GM12892 (cell line): ENCODE results near the gene SLC27A6. TPM values are rescaled to one million over a fixed set of nuclear protein-coding genes. Genes with fewer than 3 reads are reported as not detected.
"Not testable (repeated sequence)": the region's sequence is repeated elsewhere in the genome, so short reads cannot be mapped to it uniquely, and the experiment has no call there.

ENCODE experiments used
- DNase-seq: peaks from one replicate; pipeline ENCODE4 v3.0.0; 2011; ENCODE audit not compliant: insufficient read length
- FAIRE-seq: peaks from 2 replicates; lab custom pipeline; 2011; peaks lifted over from hg19 to GRCh38; lab: Jason Lieb, UNC
- POLR2A ChIP-seq: IDR thresholded peaks from 2 replicates; pipeline ENCODE4 v1.6.1; 2011; ENCODE audit warnings: low read depth, low read length, control low read depth
- POLR2AphosphoS5 ChIP-seq: IDR thresholded peaks from 2 replicates; pipeline ENCODE4 v1.6.1; 2011; ENCODE audit warnings: low read depth, low read length, control low read depth
- TAF1 ChIP-seq: IDR thresholded peaks from 2 replicates; pipeline ENCODE4 v1.6.1; 2011; ENCODE audit warnings: low read depth, mild to moderate bottlenecking, control low read depth, low read length, borderline replicate concordance
- polyA plus RNA-seq: library from polyadenylated mRNA; unstranded; fragments of >200 nt; gene quantifications from one replicate; pipeline ENCODE4 v1.2.1, GENCODE V29; 2012; ENCODE audit warnings: missing spikeins, inconsistent platforms; ENCODE audit not compliant: missing spikeins

Gene SLC27A6, protein sequence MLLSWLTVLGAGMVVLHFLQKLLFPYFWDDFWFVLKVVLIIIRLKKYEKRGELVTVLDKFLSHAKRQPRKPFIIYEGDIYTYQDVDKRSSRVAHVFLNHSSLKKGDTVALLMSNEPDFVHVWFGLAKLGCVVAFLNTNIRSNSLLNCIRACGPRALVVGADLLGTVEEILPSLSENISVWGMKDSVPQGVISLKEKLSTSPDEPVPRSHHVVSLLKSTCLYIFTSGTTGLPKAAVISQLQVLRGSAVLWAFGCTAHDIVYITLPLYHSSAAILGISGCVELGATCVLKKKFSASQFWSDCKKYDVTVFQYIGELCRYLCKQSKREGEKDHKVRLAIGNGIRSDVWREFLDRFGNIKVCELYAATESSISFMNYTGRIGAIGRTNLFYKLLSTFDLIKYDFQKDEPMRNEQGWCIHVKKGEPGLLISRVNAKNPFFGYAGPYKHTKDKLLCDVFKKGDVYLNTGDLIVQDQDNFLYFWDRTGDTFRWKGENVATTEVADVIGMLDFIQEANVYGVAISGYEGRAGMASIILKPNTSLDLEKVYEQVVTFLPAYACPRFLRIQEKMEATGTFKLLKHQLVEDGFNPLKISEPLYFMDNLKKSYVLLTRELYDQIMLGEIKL
- polyA plus RNA-seq, result not detected

DNA sequence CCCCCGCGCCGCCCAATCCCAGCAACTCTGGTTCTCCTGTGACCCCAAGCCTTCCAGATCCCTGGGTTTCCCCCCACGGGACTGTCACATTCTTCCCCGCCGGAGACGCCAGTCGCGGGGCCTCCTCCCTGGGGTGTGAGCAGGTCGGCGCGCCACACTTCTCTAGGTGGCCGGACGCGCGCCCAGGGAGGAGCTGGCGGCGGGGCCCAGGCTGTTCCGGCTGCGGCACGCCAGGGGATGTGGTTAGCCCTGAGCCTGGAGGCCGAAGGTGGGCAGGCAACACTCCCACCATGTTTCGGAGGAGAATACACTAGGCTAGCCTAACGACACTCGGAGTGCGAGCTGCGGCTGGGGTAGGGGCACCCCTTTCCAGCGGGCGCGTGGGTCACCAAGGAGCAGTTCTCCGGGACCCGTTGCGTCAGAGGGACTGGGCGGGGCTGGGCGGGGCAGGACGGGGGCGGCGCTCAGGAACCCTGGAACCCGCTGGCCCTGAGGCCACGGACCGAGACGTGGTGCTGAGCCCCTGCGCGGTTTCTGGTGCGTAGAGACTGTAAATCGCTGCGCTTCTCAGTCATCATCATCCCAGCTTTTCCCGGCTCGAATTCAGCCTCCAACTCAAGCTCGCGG is at the start of gene SLC27A6:
Gene SLC27A6, plus strand, starts transcription at position 478 of the 627 bp plus-strand sequence. CDS start 650 bp downstream, outside the sequence.
- TF ChIP-seq TAF1, result no peak
- TF ChIP-seq POLR2A, result no peak
- TF ChIP-seq POLR2AphosphoS5, result no peak
- FAIRE-seq (no peak), DNase-seq (no peak)

DNA sequence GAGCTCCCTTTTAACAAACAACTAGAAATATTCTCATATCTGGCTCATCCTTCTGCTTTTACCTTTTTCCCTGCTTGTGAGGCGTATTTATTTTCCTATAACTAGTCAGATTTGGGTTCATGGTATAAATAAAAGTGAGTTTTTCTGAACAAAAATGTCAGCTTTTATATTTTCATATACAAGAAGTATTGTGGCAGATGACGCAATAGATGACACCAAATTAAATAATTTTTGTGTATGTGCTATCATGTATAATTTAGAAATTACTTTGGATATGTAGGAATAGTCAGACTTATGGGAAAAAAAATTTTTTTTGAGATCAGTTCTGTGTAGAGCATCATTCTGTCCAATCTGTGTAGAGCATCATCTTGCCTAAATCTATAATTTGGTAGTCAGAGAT is 45.7 kb upstream of the SLC27A6 start:
- DNase-seq (no peak), FAIRE-seq (no peak)
- no peak for TF ChIP-seq TAF1
- TF ChIP-seq POLR2AphosphoS5, result no peak
- no peak for TF ChIP-seq POLR2A

DNA sequence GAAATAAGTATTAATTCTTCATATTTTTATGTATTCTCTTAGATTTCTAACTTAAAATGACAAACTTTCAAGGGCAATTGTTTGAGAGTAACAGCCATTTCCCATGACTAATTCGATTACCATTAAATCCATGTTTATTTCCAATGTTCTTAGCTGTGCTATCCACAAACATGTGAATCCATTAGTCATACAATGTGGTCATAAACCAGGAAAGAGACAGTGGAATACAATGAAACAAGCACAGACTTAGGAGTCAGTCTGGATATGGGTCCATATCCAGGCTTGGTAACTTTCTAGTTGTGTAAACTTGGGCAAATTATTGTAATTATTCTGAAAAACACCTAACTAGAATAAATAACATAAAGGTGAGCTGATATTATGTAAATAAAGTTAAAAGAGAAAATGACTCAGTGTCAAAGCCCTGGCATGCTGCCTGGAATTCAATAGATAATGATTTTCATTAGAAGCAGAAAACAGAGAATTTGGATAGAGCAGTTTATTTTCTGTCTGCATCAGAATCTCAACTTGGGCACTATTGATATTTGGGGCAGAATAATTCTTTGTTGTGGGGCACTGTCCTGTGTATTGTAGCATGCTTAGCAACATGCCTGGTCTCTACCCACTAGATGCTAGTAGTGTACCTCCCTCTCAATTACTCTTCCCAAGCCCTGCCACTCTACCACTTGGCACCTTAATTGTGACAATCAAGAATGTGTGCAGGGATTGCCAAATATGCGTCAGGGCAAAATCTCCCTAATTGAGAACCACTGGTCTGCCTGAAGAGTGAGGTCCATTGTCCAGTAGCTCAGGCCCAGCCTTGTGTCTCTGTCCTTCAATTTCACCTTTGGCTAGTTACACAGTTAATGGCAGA is 44.7 kb upstream of the SLC27A6 start:
- FAIRE-seq, result no peak
- no peak for DNase-seq
- no peak for TF ChIP-seq POLR2AphosphoS5
- no peak for TF ChIP-seq TAF1
- no peak for TF ChIP-seq POLR2A

DNA sequence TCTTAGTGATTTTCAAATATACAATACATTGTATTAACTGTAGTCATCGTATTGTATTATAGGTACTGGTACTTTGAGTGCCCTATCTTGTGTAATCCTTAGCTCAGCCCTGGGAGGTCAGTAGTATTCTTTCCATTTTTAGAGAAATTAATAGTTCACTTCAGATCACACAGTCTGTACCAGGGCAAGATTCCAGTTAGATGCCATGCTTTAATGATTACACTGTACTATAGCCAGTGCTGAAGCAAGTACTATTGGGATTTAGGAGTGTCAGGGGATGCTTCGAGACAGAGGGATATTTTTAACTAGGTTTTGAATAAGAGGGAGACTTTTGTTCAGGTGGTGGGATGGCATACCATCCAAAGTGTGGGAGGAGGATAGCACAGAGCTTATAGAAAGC is 41.0 kb upstream of the SLC27A6 start:
- TF ChIP-seq POLR2A (no peak), POLR2AphosphoS5 (no peak), TAF1 (no peak)
- DNase-seq (no peak), FAIRE-seq (no peak)

DNA sequence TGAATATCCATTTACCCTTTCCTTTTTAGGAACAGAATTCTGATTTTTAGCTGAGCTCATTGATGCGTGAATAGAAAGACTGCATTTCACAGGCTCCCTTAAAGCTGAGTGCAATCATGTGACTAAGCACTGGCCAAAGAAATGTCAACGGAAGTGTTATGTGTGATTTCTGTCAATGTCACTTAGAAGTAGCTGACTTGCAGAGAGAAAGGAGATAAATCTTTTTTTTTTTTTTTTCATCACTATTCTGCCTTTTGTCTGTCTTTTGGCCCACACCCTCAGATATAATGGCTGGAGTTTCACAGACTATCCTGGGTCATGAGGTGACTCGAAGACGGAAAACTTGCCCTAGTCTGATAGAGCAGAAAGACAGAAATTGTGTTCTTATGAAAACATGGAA is 39.3 kb upstream of the SLC27A6 start:
- FAIRE-seq (no peak), DNase-seq (no peak)
- TF ChIP-seq POLR2A (no peak), TAF1 (no peak), POLR2AphosphoS5 (no peak)

DNA sequence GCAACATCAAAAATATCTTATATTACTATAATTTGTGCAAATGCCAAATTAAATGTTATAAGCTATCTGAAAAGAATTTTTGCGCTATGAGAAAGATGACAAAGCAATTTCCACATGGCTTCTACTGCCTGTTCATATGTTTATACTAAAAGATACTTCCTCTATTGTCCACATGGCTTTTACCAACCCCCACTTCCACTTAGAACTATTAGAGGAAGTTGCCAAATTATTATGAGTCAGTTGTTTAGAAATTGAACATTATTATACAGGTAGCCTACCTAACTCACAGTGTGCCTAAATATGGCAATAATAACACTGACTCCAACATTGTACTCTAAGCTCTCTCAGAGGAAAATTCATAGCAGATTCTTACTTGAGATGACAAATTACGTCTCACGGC is 37.6 kb upstream of the SLC27A6 start:
- TF ChIP-seq POLR2A (no peak), TAF1 (no peak), POLR2AphosphoS5 (no peak)
- DNase-seq, result no peak
- no peak for FAIRE-seq

DNA sequence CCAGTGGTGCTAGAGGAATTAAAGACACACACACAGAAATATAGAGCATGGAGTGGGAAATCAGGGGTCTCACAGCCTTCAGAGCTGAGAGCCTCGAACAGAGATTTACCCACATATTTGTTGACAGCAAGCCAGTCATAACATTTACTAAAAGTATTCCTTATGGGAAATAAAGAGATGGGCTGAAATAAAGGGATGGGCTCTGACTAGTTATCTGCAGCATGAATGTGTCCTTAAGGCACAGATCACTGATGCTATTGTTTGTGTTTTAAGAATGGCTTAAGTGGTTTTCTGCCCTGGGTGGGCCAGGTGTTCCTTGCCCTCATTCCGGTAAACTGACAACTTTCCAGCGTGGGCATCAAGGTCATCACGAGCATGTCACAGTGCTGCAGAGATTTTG is 33.1 kb upstream of the SLC27A6 start:
- FAIRE-seq, DNase-seq: not testable (repeated sequence)

DNA sequence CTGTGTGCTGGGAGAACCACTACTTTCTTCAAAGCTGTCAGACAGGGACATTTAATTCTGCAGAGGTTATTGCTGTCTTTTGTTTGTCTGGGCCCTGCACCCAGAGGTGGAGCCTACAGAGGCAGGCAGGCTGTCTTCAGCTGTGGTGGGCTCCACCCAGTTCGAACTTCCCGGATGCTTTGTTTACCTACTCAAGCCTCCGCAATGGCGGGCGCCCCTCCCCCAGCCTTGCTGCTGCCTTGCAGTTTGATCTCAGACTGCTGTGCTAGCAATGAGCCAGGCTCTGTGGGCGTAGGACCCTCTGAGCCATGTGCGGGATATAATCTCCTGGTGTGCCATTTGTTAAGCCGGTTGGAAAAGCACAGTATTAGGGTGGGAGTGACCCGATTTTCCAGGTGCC is 22.2 kb upstream of the SLC27A6 start:
- DNase-seq, FAIRE-seq: not testable (repeated sequence)

DNA sequence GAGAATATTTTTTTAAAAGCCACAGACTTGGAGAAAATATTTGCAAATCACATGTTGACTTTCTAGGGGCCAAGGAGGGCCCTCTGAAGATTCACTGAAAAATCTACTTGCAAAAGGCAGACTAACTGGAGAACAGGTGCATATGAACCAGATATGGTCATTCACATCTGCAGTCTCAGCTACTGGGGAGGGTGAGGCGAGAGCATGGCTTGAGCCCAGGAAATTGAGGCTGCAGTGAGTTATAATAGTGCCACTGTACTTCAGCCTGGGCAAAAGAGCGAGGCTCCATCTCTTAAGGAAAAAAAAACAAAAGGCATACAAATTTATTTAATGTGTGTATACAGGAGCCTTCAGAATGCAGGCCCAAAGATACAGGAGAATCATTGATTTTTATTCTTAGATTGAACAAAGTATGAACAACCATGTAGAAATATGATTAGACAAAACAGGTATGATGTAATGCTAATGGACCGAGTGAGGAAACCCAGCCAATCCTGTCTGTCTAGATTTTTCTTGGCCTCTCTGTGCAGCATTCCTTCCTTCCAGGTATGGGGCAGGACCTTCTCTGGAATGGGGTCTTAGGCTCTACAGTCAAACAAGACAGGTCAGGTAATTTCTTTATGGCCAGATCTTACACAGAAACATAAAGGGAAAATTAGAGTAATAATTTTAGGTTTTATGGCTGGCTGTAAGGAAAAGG is 15.3 kb upstream of the SLC27A6 start:
- no peak for DNase-seq
- no peak for FAIRE-seq
- no peak for TF ChIP-seq TAF1
- no peak for TF ChIP-seq POLR2AphosphoS5

DNA sequence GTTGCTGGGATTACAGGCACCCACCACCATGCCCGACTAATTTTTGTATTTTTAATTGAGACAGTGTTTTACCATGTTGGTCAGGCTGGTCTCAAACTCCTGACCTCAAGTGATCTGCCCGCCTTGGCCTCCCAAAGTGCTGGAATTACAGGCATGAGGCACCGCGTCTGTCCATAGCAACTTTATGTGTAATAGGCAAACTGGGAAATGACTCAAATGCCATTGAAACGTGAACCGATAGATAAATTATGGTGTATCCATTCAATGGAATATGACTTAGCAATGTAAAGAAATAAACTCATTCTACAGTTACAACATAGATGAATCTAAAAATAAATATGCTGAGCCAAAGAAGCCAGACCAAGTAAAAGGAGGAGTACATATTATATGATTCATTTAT is 14.0 kb upstream of the SLC27A6 start:
- not testable (repeated sequence) for FAIRE-seq, DNase-seq

DNA sequence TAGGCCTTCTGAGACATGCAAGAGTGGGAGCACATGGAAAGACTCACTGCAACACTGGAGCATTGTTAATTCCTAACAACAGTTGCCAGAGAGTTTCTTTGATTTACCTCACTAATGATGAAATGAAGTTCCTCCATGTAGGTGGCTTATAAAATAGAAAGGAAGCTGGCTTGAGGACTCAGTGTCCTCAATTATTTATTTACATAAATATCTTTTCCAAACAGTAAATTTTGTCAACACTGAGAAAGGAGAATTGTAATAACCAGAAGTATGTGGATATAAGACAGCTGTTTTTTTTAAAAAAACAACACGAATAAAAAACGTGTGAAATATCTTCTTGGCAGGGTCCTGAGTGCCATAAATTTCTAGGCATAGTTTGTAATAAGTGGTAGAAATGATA is 9.1 kb upstream of the SLC27A6 start:
- DNase-seq, result no peak
- TF ChIP-seq POLR2AphosphoS5 (no peak), TAF1 (no peak), POLR2A (no peak)
- no peak for FAIRE-seq
